HFFc6 (cell line): Measurements from ENCODE around the gene PDLIM7. TPM values are rescaled to one million over a fixed set of nuclear protein-coding genes. Genes with fewer than 3 reads are reported as not detected.
A peak's percentile ranks its signal among the peaks of the same experiment; 100 is the strongest.

Experiments
- DNase-seq: peaks from one replicate; pipeline ENCODE4 v3.0.0-alpha.2; 2018
- H3K27ac Mint-ChIP-seq: 2 replicates; pipeline ENCODE4 v1.8.0; 2020; ENCODE audit warnings: mild to moderate bottlenecking, mixed read lengths
- H3K27me3 Mint-ChIP-seq: 2 replicates; pipeline ENCODE4 v1.8.0; 2021; ENCODE audit warnings: mild to moderate bottlenecking, moderate library complexity, mixed read lengths; ENCODE audit not compliant: insufficient read depth
- H3K36me3 Mint-ChIP-seq: 2 replicates; pipeline ENCODE4 v1.8.0; 2021; ENCODE audit warnings: low read depth, mixed read lengths
- H3K4me1 Mint-ChIP-seq: 2 replicates; pipeline ENCODE4 v1.8.0; 2020; ENCODE audit warnings: low read depth, mixed read lengths
- H3K4me3 Mint-ChIP-seq: 2 replicates; pipeline ENCODE4 v1.8.0; 2020; ENCODE audit warnings: mild to moderate bottlenecking, moderate library complexity, mixed read lengths
- H3K9me3 Mint-ChIP-seq: 2 replicates; pipeline ENCODE4 v1.8.0; 2020; ENCODE audit warnings: mild to moderate bottlenecking, mixed read lengths
- total RNA-seq, 6 experiments: library from RNA; stranded (reverse); fragmentation: NEBNext Ultra II Directional; extraction: Animal tissue kit (Norgen Biotek cat#: 25700); gene quantifications; 2 replicates in 1 of 6; 3 replicates in 5 of 6; pipeline ENCODE4 v1.2.3, GENCODE V29; 2021
- TF ChIP-seq, protein P1 (sequence below): fragments of 200-600 bp; sonication (generic); IDR thresholded peaks from 2 replicates; pipeline ENCODE4 v1.5.0; 2021; ENCODE audit warnings: antibody characterized with exemption, mild to moderate bottlenecking

Gene PDLIM7
- total RNA-seq, 6 experiments from 2014 or later = 339 to 353 (median 343) TPM

DNA sequence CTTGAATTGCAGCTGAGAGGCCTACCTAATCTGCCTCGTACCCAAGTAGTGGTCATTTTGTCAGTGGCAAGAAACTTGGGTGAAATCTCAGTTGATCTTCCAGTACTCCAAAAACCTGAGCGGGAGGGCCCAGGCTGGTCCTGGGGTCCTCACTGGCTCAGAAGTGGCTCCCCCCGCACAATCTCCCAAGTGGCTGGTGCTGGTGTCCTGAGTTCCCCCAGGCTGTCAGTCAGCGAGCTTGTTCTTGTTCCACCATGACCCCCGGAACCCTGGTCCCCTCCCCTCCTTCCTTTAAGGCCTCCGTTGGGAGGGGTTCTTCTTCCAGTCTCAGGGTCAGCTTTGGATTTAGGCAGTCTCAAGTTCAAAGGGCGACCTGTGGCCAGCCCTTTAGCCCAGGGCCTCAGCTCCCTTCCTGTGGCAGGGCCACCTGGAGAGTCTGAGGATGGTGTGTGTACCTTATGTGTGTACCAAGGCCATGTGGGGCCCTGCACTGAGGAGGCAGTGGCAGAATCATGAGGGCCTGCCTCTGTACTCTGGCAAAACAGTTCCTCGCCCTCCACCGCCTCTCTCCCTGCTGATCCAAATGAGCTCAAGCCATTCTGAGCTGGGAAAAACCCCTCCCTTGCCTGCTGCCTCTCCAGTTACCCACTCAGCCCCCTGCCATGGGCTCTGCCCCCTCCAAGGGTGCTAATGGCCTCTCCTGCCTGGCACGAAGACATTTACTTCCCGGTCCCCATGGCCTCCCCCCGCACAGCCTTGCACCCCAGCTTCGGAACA lies 19.5 kb downstream of the PDLIM7 start:
- TF ChIP-seq, protein P1, sequence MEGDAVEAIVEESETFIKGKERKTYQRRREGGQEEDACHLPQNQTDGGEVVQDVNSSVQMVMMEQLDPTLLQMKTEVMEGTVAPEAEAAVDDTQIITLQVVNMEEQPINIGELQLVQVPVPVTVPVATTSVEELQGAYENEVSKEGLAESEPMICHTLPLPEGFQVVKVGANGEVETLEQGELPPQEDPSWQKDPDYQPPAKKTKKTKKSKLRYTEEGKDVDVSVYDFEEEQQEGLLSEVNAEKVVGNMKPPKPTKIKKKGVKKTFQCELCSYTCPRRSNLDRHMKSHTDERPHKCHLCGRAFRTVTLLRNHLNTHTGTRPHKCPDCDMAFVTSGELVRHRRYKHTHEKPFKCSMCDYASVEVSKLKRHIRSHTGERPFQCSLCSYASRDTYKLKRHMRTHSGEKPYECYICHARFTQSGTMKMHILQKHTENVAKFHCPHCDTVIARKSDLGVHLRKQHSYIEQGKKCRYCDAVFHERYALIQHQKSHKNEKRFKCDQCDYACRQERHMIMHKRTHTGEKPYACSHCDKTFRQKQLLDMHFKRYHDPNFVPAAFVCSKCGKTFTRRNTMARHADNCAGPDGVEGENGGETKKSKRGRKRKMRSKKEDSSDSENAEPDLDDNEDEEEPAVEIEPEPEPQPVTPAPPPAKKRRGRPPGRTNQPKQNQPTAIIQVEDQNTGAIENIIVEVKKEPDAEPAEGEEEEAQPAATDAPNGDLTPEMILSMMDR = no peak
- H3K27ac Mint-ChIP-seq = peak overlapping the region; percentile 83
- peaks cover 74% of the 10 kb centered on the region for H3K4me1 Mint-ChIP-seq
- peaks cover 22% of the 10 kb centered on the region for H3K36me3 Mint-ChIP-seq
- no peak for DNase-seq
- peaks cover 14% of the 10 kb centered on the region; the same call in 1 of the 2 replicates for H3K9me3 Mint-ChIP-seq
- H3K4me3 Mint-ChIP-seq = peak overlapping the region; percentile 48; the same call in 1 of the 2 replicates
- peaks cover 71% of the 10 kb centered on the region for H3K27me3 Mint-ChIP-seq

DNA sequence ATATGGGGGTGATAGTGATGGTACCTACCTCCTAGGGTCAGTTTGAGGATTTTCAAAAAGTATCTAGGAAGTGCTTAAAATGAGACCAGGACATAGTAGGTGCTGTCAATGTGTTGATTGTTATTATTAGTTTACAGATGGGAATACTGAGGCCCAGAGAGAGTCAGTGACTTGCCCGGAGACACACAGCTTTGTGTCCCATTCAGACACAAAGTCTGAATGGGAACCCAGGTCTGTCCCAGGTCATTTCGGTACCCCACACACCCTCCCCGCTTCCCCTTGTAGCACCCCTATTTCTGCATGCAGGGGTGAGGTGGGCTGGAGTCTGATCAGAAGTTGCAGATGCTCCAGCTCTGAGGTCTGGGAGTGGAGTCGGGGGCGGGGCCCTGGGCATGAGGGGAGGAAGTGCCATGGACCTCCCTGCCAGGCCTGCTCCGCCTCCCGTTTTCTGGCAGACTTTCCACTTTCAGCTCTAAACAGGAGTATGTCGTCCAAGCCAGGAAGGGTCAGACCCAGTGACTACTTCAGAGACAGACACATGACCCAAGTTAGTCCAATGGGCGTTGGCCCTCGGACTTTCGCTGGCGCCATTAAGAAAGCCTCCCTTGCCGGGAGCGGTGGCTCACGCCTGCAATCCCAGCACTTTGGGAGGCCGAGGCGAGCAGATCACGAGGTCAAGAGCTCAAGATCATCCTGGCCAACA lies 20.7 kb downstream of the PDLIM7 start:
- Mint-ChIP-seq H3K9me3 (peaks cover 9% of the 10 kb centered on the region; the same call in 1 of the 2 replicates), H3K27me3 (peaks cover 65% of the 10 kb centered on the region), H3K27ac (peak overlapping the region; percentile 42), H3K4me3 (peak overlapping the region; percentile 5), H3K4me1 (peaks cover 68% of the 10 kb centered on the region), H3K36me3 (peaks cover 11% of the 10 kb centered on the region)
- TF ChIP-seq, protein P1 = no peak
- DNase-seq = peak; percentile 55

DNA sequence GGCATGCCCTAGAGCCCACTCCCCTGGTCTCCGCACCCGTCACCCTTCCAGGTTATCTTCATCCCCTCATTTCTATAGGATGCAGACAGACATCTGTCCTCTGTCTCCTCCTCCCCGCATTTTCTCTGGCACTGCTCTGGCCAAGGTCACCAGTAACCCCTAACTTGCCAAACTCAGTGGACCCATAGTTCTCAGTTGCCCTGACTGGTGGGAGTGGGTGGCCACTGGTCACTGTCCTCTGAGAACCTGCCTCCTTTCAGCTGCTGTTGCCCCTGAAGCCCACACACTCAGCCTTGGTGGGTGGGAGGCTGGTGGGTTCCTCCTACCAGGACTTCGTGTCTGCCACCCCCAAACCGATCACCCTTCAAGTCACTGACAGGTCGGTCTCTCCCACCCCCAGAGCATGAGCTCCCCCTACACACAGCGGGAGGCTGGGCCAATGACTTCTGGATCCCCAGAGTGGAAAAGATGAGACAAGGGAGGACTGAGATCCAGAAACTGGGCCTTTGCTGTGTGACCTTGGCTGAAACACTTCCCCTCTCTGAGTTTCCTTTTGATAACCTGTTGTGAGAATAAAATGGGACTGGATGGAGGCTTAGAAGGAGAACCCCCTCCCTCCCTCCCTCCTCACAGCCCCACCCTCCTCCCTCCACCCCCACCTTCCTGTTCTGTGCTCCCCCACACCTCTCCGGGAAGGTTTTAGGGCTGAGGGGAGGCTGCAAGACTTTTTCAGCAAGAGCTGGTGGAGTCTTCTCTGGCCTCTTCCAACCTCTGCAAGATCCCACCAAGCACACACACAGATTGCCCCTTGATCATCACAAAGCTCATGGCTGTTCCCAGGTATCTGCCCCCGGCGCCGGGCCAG lies 21.6 kb downstream of the PDLIM7 start:
- peaks cover 68% of the 10 kb centered on the region for H3K27me3 Mint-ChIP-seq
- H3K4me3 Mint-ChIP-seq = peak overlapping the region; percentile 60
- H3K27ac Mint-ChIP-seq = peak overlapping the region; percentile 42
- TF ChIP-seq, protein P1 = no peak
- no peak for DNase-seq
- peaks cover 9% of the 10 kb centered on the region; the same call in 1 of the 2 replicates for H3K9me3 Mint-ChIP-seq
- peaks cover 74% of the 10 kb centered on the region for H3K4me1 Mint-ChIP-seq
- H3K36me3 Mint-ChIP-seq = peaks cover 9% of the 10 kb centered on the region

DNA sequence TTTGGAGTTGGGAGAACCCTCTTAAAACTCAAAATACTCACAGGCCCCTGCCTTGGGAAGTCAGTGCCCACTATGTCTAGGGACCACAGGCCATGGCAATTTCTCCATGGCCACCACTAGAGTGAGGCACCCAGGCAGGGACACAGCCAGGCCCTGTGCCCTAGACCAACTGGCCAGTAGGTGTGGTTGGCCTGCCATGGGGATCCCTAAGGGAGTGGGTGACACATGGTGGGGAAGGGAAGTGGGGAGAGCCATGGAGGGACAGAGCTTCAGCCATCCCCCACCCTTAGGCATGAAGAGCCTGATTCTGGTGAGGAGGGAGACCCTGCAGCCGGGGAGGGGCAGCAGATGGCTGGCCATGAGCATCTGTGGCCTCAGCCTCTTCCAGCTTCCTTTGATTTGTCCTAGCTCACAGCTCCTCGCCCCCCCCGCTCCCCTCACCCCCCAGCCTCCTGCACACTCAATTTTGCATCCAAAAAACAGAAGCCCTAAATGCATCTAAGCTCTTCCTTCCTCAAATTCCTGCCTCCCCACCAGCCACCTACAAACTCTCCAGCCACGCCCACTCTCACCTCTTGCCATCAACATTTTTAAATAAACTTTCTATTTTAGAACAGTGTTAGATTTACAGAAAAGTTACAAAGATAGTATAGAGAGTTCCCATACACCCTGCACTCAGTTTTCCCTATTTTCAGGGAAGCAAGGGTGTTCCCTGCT lies 22.4 kb downstream of the PDLIM7 start:
- TF ChIP-seq, protein P1 = no peak
- Mint-ChIP-seq H3K4me3 (peak overlapping the region; percentile 60; the same call in 1 of the 2 replicates), H3K27ac (peak overlapping the region; percentile 42), H3K27me3 (peaks cover 64% of the 10 kb centered on the region), H3K36me3 (peaks cover 12% of the 10 kb centered on the region), H3K4me1 (peaks cover 78% of the 10 kb centered on the region), H3K9me3 (peaks cover 9% of the 10 kb centered on the region; the same call in 1 of the 2 replicates)
- DNase-seq = no peak
